Astrocyte (in vitro differentiated cells and primary cell): ENCODE results near the gene PCDHGB3. TPM values are rescaled to one million over a fixed set of nuclear protein-coding genes. Genes with fewer than 3 reads are reported as not detected.
"Not testable (repeated sequence)": the region's sequence is repeated elsewhere in the genome, so short reads cannot be mapped to it uniquely, and the experiment has no call there.

Source experiments
- DNase-seq: peaks from one replicate; pipeline ENCODE4 v3.0.0-alpha.2; 2010; ENCODE audit warnings: low read depth
- FAIRE-seq: peaks from 2 replicates; lab custom pipeline; 2011; peaks lifted over from hg19 to GRCh38; lab: Jason Lieb, UNC
- H2AFZ ChIP-seq: 2 replicates; pipeline ENCODE4 v1.6.0; 2012; ENCODE audit warnings: low read depth, low read length, inconsistent platforms
- H3K27ac ChIP-seq: 2 replicates; pipeline ENCODE4 v1.5.1; 2011; ENCODE audit warnings: low read depth, low read length, inconsistent platforms
- H3K27me3 ChIP-seq: 2 replicates; pipeline ENCODE4 v1.6.0; 2011; ENCODE audit warnings: low read length, inconsistent platforms; ENCODE audit not compliant: insufficient read depth
- H3K36me3 ChIP-seq: 2 replicates; pipeline ENCODE4 v1.5.1; 2011; ENCODE audit warnings: low read length, inconsistent platforms; ENCODE audit not compliant: insufficient read depth
- H3K4me1 ChIP-seq: 2 replicates; pipeline ENCODE4 v1.5.1; 2011; ENCODE audit warnings: low read length, inconsistent platforms; ENCODE audit not compliant: insufficient read depth
- H3K4me2 ChIP-seq: 2 replicates; pipeline ENCODE4 v1.6.0; 2012; ENCODE audit warnings: low read length, inconsistent platforms
- H3K4me3 ChIP-seq: 2 replicates; pipeline ENCODE4 v1.5.1; 2011; ENCODE audit warnings: low read depth, mild to moderate bottlenecking, low read length, inconsistent platforms; ENCODE audit not compliant: insufficient read depth
- H3K79me2 ChIP-seq: 2 replicates; pipeline ENCODE4 v1.6.0; 2012; ENCODE audit warnings: mild to moderate bottlenecking, low read length, inconsistent platforms; ENCODE audit not compliant: insufficient read depth
- H3K9ac ChIP-seq: 2 replicates; pipeline ENCODE4 v1.6.0; 2012; ENCODE audit warnings: mild to moderate bottlenecking, low read length, inconsistent platforms
- H3K9me3 ChIP-seq: 2 replicates; pipeline ENCODE4 v1.5.1; 2012; ENCODE audit warnings: low read depth, mild to moderate bottlenecking, low read length, inconsistent platforms; ENCODE audit not compliant: insufficient read depth
- H4K20me1 ChIP-seq: 2 replicates; pipeline ENCODE4 v1.6.0; 2012; ENCODE audit warnings: low read length, inconsistent platforms; ENCODE audit not compliant: insufficient read depth
- H3K27ac Mint-ChIP-seq: one replicate; pipeline ENCODE4 v1.8.0; 2021; ENCODE audit warnings: mild to moderate bottlenecking, mixed read lengths; ENCODE audit not compliant: unreplicated experiment
- H3K27me3 Mint-ChIP-seq: one replicate; pipeline ENCODE4 v1.8.0; 2021; ENCODE audit warnings: low read depth, mixed read lengths; ENCODE audit not compliant: unreplicated experiment
- H3K36me3 Mint-ChIP-seq: one replicate; pipeline ENCODE4 v1.8.0; 2021; ENCODE audit warnings: low read depth, mixed read lengths; ENCODE audit not compliant: unreplicated experiment
- H3K4me1 Mint-ChIP-seq: one replicate; pipeline ENCODE4 v1.8.0; 2021; ENCODE audit warnings: low read depth, mixed read lengths; ENCODE audit not compliant: unreplicated experiment
- H3K4me3 Mint-ChIP-seq: one replicate; pipeline ENCODE4 v1.8.0; 2021; ENCODE audit warnings: mild to moderate bottlenecking, moderate library complexity, mixed read lengths; ENCODE audit not compliant: unreplicated experiment
- H3K9me3 Mint-ChIP-seq: one replicate; pipeline ENCODE4 v1.8.0; 2021; ENCODE audit warnings: mild to moderate bottlenecking, mixed read lengths; ENCODE audit not compliant: unreplicated experiment
- EZH2 ChIP-seq: IDR thresholded peaks from 2 replicates; pipeline ENCODE4 v1.6.1; 2012; ENCODE audit warnings: mild to moderate bottlenecking, low read length, inconsistent platforms; ENCODE audit not compliant: insufficient read depth
- total RNA-seq: library from RNA; stranded (reverse); gene quantifications from 2 replicates; pipeline ENCODE4 v1.2.1, GENCODE V29; 2021
- TF ChIP-seq, protein P1 (sequence below): IDR thresholded peaks from 2 replicates; pipeline ENCODE4 v1.5.1; 2011; ENCODE audit warnings: low read depth, mild to moderate bottlenecking, inconsistent platforms, low read length, moderate library complexity; ENCODE audit not compliant: insufficient read depth

PCDHGB3 gene
- total RNA-seq, 1 donor from 2014 or later = 0.14 TPM

DNA sequence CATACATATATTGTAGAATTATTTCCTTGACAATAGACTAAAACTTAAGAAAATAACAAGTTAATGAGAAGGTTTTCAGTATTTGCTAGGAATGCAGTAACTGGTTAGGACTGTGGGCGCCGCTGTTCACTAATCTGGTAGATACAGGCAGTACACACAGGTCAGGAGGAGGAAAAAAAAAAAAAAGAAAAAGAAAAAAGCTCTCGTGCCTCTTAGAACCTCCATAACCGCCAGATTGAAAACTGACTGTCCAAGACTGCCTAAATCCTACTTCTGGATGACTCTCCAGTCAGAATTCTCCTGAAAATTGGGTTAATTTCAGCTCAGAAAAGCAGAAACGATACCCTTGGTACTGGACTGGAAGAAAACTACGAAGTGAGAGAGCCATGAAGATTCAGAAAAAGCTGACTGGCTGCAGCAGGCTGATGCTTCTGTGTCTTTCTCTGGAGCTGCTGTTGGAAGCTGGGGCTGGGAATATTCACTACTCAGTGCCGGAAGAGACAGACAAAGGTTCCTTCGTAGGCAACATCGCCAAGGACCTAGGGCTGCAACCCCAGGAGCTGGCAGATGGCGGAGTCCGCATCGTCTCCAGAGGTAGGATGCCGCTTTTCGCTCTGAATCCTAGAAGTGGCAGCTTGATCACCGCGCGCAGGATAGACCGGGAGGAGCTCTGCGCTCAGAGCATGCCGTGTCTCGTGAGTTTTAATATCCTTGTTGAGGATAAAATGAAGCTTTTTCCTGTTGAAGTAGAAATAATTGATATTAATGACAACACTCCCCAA is 39.6 kb upstream of the PCDHGB3 start, which contains the start of gene PCDHGA1:
Gene PCDHGA1 (plus strand): TSS at position 216 of the 782 bp plus-strand sequence.
- Mint-ChIP-seq H3K4me3 (no peak within 1 kb of the TSS), H3K27ac (no peak within 1 kb of the TSS), H3K9me3 (peaks cover 16% of the 10 kb centered on the region), H3K4me1 (no peaks in the 10 kb centered on the region), H3K36me3 (no peaks in the 10 kb centered on the region), H3K27me3 (no peaks in the 10 kb centered on the region)
- FAIRE-seq (no peak), DNase-seq (no peak)
- Histone ChIP-seq H3K4me1 (no peaks in the 10 kb centered on the region), H3K9ac (peak within 1 kb of the TSS; percentile 39), H3K4me2 (peak within 1 kb of the TSS; percentile 74), H3K27me3 (no peaks in the 10 kb centered on the region), H2AFZ (peak within 1 kb of the TSS; percentile 27), H3K4me3 (peak within 1 kb of the TSS; percentile 33), H3K36me3 (no peaks in the 10 kb centered on the region), H4K20me1 (no peaks in the 10 kb centered on the region), H3K9me3 (peaks cover 28% of the 10 kb centered on the region), H3K27ac (no peak within 1 kb of the TSS), H3K79me2 (no peaks in the 10 kb centered on the region)
- no peak for TF ChIP-seq EZH2
- TF ChIP-seq, protein P1, sequence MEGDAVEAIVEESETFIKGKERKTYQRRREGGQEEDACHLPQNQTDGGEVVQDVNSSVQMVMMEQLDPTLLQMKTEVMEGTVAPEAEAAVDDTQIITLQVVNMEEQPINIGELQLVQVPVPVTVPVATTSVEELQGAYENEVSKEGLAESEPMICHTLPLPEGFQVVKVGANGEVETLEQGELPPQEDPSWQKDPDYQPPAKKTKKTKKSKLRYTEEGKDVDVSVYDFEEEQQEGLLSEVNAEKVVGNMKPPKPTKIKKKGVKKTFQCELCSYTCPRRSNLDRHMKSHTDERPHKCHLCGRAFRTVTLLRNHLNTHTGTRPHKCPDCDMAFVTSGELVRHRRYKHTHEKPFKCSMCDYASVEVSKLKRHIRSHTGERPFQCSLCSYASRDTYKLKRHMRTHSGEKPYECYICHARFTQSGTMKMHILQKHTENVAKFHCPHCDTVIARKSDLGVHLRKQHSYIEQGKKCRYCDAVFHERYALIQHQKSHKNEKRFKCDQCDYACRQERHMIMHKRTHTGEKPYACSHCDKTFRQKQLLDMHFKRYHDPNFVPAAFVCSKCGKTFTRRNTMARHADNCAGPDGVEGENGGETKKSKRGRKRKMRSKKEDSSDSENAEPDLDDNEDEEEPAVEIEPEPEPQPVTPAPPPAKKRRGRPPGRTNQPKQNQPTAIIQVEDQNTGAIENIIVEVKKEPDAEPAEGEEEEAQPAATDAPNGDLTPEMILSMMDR = peak; percentile 51

DNA sequence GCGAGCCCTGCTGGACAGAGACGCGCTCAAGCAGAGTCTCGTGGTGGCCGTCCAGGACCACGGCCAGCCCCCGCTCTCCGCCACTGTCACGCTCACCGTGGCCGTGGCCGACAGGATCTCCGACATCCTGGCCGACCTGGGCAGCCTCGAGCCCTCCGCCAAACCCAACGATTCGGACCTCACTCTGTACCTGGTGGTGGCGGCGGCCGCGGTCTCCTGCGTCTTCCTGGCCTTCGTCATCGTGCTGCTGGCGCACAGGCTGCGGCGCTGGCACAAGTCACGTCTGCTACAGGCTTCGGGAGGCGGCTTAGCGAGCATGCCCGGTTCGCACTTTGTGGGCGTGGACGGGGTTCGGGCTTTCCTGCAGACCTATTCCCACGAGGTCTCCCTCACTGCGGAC is 37.5 kb upstream of the PCDHGB3 start:
- H3K4me1 Mint-ChIP-seq, H3K79me2 ChIP-seq, H3K27me3 Mint-ChIP-seq, H3K36me3 ChIP-seq, H4K20me1 ChIP-seq, H2AFZ ChIP-seq, H3K4me3 Mint-ChIP-seq, H3K36me3 Mint-ChIP-seq, H3K9ac ChIP-seq, H3K4me2 ChIP-seq, FAIRE-seq, H3K27ac ChIP-seq, H3K27me3 ChIP-seq, H3K4me3 ChIP-seq, DNase-seq, H3K27ac Mint-ChIP-seq, H3K4me1 ChIP-seq: not testable (repeated sequence)
- H3K9me3 Mint-ChIP-seq = peaks cover 14% of the 10 kb centered on the region
- H3K9me3 ChIP-seq = peaks cover 28% of the 10 kb centered on the region

DNA sequence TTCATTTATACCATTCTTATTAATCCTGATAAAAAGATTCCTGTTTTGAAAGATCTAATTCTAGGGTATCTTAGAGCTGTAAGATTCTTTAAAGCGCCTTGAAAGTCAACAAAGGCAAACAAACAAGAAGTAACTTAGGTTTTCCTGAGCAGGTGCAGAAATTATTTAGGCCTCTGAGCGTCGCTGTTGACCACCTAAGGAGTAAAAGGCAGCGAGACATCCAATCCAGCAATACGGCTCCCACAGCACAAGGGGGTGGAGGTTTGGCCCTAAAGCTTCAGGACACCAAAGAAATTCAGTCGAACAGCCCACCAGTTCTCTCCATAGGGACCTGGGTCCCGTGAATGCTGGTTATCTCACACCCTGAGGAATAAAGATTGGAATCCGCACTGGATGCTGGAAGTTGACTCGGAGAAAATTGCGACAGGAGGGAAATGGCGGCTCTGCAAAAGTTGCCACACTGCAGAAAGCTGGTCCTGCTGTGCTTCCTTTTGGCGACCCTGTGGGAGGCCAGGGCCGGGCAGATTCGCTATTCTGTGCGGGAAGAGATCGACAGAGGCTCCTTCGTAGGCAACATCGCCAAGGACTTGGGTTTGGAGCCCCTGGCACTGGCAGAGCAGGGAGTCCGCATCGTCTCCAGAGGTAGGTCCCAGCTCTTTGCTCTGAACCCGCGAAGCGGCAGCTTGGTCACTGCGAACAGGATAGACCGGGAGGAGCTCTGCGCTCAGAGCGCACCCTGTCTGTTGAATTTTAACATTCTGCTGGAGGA is 31.3 kb upstream of the PCDHGB3 start, which contains the start of gene PCDHGA2:
Gene PCDHGA2 (plus strand): TSS at position 223 of the 769 bp plus-strand sequence.
- Mint-ChIP-seq H3K27ac (no peak within 1 kb of the TSS), H3K4me3 (no peak within 1 kb of the TSS), H3K9me3 (peaks cover 41% of the 10 kb centered on the region), H3K4me1 (no peaks in the 10 kb centered on the region), H3K36me3 (peaks cover 3% of the 10 kb centered on the region), H3K27me3 (peaks cover 2% of the 10 kb centered on the region)
- Histone ChIP-seq H3K27me3 (peaks cover 3% of the 10 kb centered on the region), H3K27ac (no peak within 1 kb of the TSS), H3K9ac (no peak within 1 kb of the TSS), H3K9me3 (peaks cover 23% of the 10 kb centered on the region), H4K20me1 (no peaks in the 10 kb centered on the region), H3K79me2 (no peaks in the 10 kb centered on the region), H3K4me1 (no peaks in the 10 kb centered on the region), H2AFZ (peak within 1 kb of the TSS; percentile 77), H3K4me3 (peak within 1 kb of the TSS; percentile 61), H3K36me3 (no peaks in the 10 kb centered on the region), H3K4me2 (peak within 1 kb of the TSS; percentile 80)
- TF ChIP-seq, protein P1 = peak; percentile 41
- no peak for TF ChIP-seq EZH2
- peak; percentile 28 for DNase-seq
- FAIRE-seq = no peak

DNA sequence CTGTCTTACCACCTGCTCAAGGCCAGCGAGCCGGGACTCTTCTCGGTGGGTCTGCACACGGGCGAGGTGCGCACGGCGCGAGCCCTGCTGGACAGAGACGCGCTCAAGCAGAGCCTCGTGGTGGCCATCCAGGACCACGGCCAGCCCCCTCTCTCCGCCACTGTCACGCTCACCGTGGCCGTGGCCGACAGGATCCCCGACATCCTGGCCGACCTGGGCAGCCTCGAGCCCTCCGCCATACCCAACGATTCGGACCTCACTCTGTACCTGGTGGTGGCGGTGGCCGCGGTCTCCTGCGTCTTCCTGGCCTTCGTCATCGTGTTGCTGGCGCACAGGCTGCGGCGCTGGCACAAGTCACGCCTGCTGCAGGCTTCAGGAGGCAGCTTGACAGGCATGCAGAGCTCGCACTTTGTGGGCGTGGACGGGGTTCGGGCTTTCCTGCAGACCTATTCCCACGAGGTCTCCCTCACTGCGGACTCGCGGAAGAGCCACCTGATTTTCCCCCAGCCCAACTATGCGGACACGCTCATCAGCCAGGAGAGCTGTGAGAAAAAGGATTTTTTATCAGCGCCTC is 29.2 kb upstream of the PCDHGB3 start:
- not testable (repeated sequence) for H3K27me3 ChIP-seq, H3K36me3 ChIP-seq, H3K27me3 Mint-ChIP-seq, DNase-seq, H3K4me2 ChIP-seq, H3K27ac Mint-ChIP-seq, FAIRE-seq, H3K4me1 Mint-ChIP-seq, H3K36me3 Mint-ChIP-seq, H2AFZ ChIP-seq, H3K4me3 ChIP-seq, H3K9ac ChIP-seq, H4K20me1 ChIP-seq, H3K4me1 ChIP-seq, H3K79me2 ChIP-seq, H3K27ac ChIP-seq, H3K4me3 Mint-ChIP-seq
- H3K9me3 Mint-ChIP-seq = peaks cover 48% of the 10 kb centered on the region
- H3K9me3 ChIP-seq = peaks cover 36% of the 10 kb centered on the region
